Measurements from ENCODE around the gene GNGT2.

DNA sequence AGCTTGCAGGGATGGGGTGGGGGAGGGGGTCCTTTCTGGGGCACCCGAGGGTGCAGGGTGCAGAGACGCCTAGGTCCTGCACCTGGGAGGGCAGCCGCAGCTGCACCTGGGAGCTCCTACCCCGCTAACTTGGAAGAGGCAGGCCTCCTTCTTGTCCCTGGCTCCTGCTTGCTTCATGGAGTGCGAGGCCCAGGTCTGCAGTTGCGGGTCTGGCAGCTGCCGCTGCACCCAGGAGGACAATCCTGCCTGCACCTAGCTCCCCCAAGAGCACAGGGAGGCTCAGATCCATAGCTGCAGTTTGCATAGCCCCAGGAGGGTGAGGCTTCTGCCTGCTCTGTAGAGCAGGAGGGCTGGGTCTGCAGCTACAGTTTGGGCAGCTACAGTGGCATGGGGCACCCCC lies 26.6 kb downstream of the GNGT2 start:
- TF ChIP-seq EZH2phosphoT487 (IDR thresholded peaks at IDR 0.05; ENCODE audit: borderline replicate concordance, low read depth, low read length), result no peak
- TF ChIP-seq CTCF (conservative IDR thresholded peaks at IDR 0.05; ENCODE audit: low read length), result no peak
